ENCODE data around the gene TMEM92. TPM values are rescaled to one million over a fixed set of nuclear protein-coding genes. Genes with fewer than 3 reads are reported as not detected.

TMEM92 gene
- total RNA-seq, 2 experiments from 2014 or later = not detected

DNA sequence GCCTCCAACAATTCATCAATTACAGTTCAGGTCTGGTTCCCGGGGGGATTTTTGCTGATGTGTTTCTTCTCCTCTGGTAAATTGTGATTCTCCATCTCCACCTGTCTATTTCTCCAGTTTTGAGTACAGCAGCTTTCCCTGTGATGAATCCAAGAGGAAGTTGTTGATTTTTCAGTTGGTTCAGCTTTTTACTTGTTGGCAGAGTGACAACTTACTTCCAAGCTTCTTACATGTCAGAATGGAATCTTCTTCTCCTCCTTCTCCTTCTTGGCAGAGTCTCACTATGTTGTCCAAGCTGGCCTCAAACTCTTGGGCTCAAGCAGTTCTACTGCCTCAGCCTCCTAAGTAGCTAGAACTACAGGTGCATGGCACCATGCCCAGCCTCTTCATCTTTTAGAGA lies 33.4 kb upstream of the TMEM92 start:
- H4K20me1 ChIP-seq (ENCODE audit: insufficient read depth, low read length) = no peaks in the 10 kb centered on the region
- H3K9me3 ChIP-seq (ENCODE audit: low read length) = no peaks in the 10 kb centered on the region
- no TSS peak for BruUV-seq (replicated peaks)
- H3K9me2 ChIP-seq (ENCODE audit: insufficient read depth, low read length) = no peaks in the 10 kb centered on the region
- POLR2A ChIA-PET = interaction anchor here (0.6 to 1.2 kb wide), 3 partner anchors 9 to 16 kb away, joined by 3 read pairs; no protein-coding TSS in a partner anchor
- CTCF ChIA-PET (ENCODE audit: unreplicated experiment) = no interaction called here
- H3K4me3 ChIP-seq (ENCODE audit: low read depth, low read length, poor library complexity, severe bottlenecking) = no peak overlapping the region
- TF ChIP-seq, protein P1, sequence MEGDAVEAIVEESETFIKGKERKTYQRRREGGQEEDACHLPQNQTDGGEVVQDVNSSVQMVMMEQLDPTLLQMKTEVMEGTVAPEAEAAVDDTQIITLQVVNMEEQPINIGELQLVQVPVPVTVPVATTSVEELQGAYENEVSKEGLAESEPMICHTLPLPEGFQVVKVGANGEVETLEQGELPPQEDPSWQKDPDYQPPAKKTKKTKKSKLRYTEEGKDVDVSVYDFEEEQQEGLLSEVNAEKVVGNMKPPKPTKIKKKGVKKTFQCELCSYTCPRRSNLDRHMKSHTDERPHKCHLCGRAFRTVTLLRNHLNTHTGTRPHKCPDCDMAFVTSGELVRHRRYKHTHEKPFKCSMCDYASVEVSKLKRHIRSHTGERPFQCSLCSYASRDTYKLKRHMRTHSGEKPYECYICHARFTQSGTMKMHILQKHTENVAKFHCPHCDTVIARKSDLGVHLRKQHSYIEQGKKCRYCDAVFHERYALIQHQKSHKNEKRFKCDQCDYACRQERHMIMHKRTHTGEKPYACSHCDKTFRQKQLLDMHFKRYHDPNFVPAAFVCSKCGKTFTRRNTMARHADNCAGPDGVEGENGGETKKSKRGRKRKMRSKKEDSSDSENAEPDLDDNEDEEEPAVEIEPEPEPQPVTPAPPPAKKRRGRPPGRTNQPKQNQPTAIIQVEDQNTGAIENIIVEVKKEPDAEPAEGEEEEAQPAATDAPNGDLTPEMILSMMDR (conservative IDR thresholded peaks at IDR 0.05; ENCODE audit: low read length) = no peak
- TF ChIP-seq EZH2phosphoT487 (IDR thresholded peaks at IDR 0.05; ENCODE audit: borderline replicate concordance, low read depth, low read length) = no peak
- no peaks in the 10 kb centered on the region for H3K36me3 ChIP-seq (ENCODE audit: insufficient read depth, low read length)
- no peak overlapping the region for H3K27ac ChIP-seq (ENCODE audit: low read depth, low read length, poor library complexity, severe bottlenecking)
- no peaks in the 10 kb centered on the region for H3K79me2 ChIP-seq (ENCODE audit: insufficient read depth, low read depth, low read length)
- intact Hi-C loops (cut with micrococcal nuclease; ENCODE audit: unreplicated experiment) = no loop called here
- no peak for DNase-seq (ENCODE audit: low spot score)
- H3K4me1 ChIP-seq (ENCODE audit: insufficient read depth, low read length, poor library complexity, severe bottlenecking) = no peaks in the 10 kb centered on the region
- no peak overlapping the region for H2AFZ ChIP-seq (ENCODE audit: low read length)
- H3K4me2 ChIP-seq (ENCODE audit: low read length) = no peak overlapping the region

DNA sequence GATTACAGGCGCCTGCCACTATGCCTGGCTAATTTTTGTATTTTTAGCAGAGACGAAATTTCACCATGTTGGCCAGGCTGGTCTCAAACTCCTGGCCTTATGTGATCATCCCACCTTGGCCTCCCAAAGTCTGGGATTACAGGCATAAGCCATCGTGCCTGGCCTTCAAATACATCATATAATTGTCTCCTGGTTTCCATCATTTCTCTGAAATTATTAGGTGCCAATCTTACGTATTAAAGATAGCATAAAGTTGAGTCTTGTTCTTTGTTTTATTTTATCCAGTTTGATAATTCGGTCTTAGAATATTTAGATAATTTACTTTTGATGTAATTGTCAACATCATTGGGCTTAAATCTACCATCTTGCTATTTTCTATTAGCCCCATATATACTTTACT lies 32.8 kb upstream of the TMEM92 start:
- Histone ChIP-seq H3K4me3 (ENCODE audit: low read depth, low read length, poor library complexity, severe bottlenecking) (no peak overlapping the region), H3K27ac (ENCODE audit: low read depth, low read length, poor library complexity, severe bottlenecking) (no peak overlapping the region), H3K4me1 (ENCODE audit: insufficient read depth, low read length, poor library complexity, severe bottlenecking) (no peaks in the 10 kb centered on the region), H3K36me3 (ENCODE audit: insufficient read depth, low read length) (no peaks in the 10 kb centered on the region), H3K4me2 (ENCODE audit: low read length) (no peak overlapping the region), H3K79me2 (ENCODE audit: insufficient read depth, low read depth, low read length) (no peaks in the 10 kb centered on the region), H3K9me3 (ENCODE audit: low read length) (no peaks in the 10 kb centered on the region), H3K9me2 (ENCODE audit: insufficient read depth, low read length) (no peaks in the 10 kb centered on the region), H4K20me1 (ENCODE audit: insufficient read depth, low read length) (no peaks in the 10 kb centered on the region), H2AFZ (ENCODE audit: low read length) (no peak overlapping the region)
- intact Hi-C loops (cut with micrococcal nuclease; ENCODE audit: unreplicated experiment) = no loop called here
- POLR2A ChIA-PET = interaction anchor here (0.7 kb wide), 1 partner anchor 8 kb away, joined by 3 read pairs; no protein-coding TSS in a partner anchor
- no peak for DNase-seq (ENCODE audit: low spot score)
- TF ChIP-seq, protein P1 (conservative IDR thresholded peaks at IDR 0.05; ENCODE audit: low read length) = no peak
- TF ChIP-seq EZH2phosphoT487 (IDR thresholded peaks at IDR 0.05; ENCODE audit: borderline replicate concordance, low read depth, low read length) = no peak
- CTCF ChIA-PET (ENCODE audit: unreplicated experiment) = no interaction called here
- BruUV-seq (replicated peaks) = no TSS peak

DNA sequence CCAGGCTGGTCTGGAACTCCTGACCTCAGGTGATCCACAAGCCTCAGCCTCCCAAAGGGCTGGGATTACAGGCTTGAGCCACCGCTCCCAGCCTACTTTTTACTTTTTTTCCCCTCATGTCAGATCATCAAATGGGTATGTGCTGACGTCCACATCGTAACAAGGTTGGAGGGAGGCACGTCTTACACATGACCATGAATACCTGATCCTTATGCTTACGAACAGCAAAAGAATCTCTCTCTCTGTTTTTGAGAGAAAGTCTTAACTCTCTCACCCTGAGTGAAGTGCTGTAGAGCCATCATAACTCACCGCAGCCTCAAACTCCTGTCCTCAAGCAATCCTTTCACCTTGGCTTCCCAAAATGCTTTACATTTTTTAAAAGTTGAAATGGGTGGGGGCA lies 29.5 kb upstream of the TMEM92 start:
- Histone ChIP-seq H3K79me2 (ENCODE audit: insufficient read depth, low read depth, low read length) (no peaks in the 10 kb centered on the region), H3K36me3 (ENCODE audit: insufficient read depth, low read length) (no peaks in the 10 kb centered on the region), H3K4me3 (ENCODE audit: low read depth, low read length, poor library complexity, severe bottlenecking) (no peak overlapping the region), H3K4me1 (ENCODE audit: insufficient read depth, low read length, poor library complexity, severe bottlenecking) (no peaks in the 10 kb centered on the region), H3K27ac (ENCODE audit: low read depth, low read length, poor library complexity, severe bottlenecking) (no peak overlapping the region), H4K20me1 (ENCODE audit: insufficient read depth, low read length) (no peaks in the 10 kb centered on the region), H3K9me2 (ENCODE audit: insufficient read depth, low read length) (no peaks in the 10 kb centered on the region), H3K4me2 (ENCODE audit: low read length) (no peak overlapping the region), H3K9me3 (ENCODE audit: low read length) (peaks cover 15% of the 10 kb centered on the region), H2AFZ (ENCODE audit: low read length) (no peak overlapping the region)
- no TSS peak for BruUV-seq (replicated peaks)
- DNase-seq (ENCODE audit: low spot score) = no peak
- intact Hi-C loops (cut with micrococcal nuclease; ENCODE audit: unreplicated experiment) = no loop called here
- CTCF ChIA-PET (ENCODE audit: unreplicated experiment) = no interaction called here
- POLR2A ChIA-PET = no interaction called here
- TF ChIP-seq EZH2phosphoT487 (IDR thresholded peaks at IDR 0.05; ENCODE audit: borderline replicate concordance, low read depth, low read length) = no peak
- TF ChIP-seq, protein P1 (conservative IDR thresholded peaks at IDR 0.05; ENCODE audit: low read length) = no peak

Measured in OCI-LY7 (cell line).